Mesenchymal stem cell (in vitro differentiated cells and primary cell): ENCODE data around the gene SLC49A3.
A peak's percentile ranks its signal among the peaks of the same experiment; 100 is the strongest.

Experiments used
- DNase-seq: peaks from one replicate; pipeline ENCODE4 v3.0.0-alpha.2; 2013
- H2AFZ ChIP-seq: one replicate; pipeline ENCODE4 v1.6.1; 2013; ENCODE audit warnings: low read depth, mild to moderate bottlenecking, control low read depth, inconsistent platforms, low read length, moderate library complexity
- H2AK5ac ChIP-seq: 2 replicates; pipeline ENCODE4 v1.6.1; 2013; ENCODE audit warnings: low read length, moderate library complexity, mild to moderate bottlenecking, inconsistent platforms; ENCODE audit not compliant: severe bottlenecking
- H2BK120ac ChIP-seq: one replicate; pipeline ENCODE4 v1.6.1; 2013; ENCODE audit warnings: low read depth, mild to moderate bottlenecking, inconsistent platforms, low read length, moderate library complexity
- H2BK12ac ChIP-seq, 2 experiments: one replicate each; pipeline ENCODE4 v1.6.1; 2013; ENCODE audit warnings: inconsistent platforms in 2 of 2, low read length in 2 of 2, mild to moderate bottlenecking in 2 of 2, moderate library complexity in 2 of 2, control low read depth in 1 of 2
- H2BK15ac ChIP-seq: one replicate; pipeline ENCODE4 v1.6.1; 2013; ENCODE audit warnings: mild to moderate bottlenecking, low read depth, inconsistent platforms; ENCODE audit not compliant: poor library complexity, severe bottlenecking
- H2BK5ac ChIP-seq: 2 replicates; pipeline ENCODE4 v1.6.1; 2013; ENCODE audit warnings: low read depth, mild to moderate bottlenecking, low read length, control low read depth, inconsistent platforms; ENCODE audit not compliant: poor library complexity, severe bottlenecking
- H3K14ac ChIP-seq, 2 experiments: one replicate each; pipeline ENCODE4 v1.6.1; 2013; ENCODE audit warnings: inconsistent platforms in 2 of 2, low read length in 2 of 2, control low read depth in 1 of 2, mild to moderate bottlenecking in 1 of 2, moderate library complexity in 1 of 2
- H3K18ac ChIP-seq, 2 experiments: one replicate each; pipeline ENCODE4 v1.6.1; 2013; ENCODE audit warnings: inconsistent platforms in 2 of 2, low read length in 2 of 2, control low read depth in 1 of 2, low read depth in 1 of 2, mild to moderate bottlenecking in 1 of 2
- H3K23ac ChIP-seq, 2 experiments: one replicate each; pipeline ENCODE4 v1.6.1; 2013; ENCODE audit warnings: inconsistent platforms in 2 of 2, low read length in 2 of 2, mild to moderate bottlenecking in 2 of 2, moderate library complexity in 2 of 2, control low read depth in 1 of 2
- H3K27ac ChIP-seq: 2 replicates; pipeline ENCODE4 v1.5.1; 2013; ENCODE audit warnings: mild to moderate bottlenecking, moderate library complexity, low read length, control low read depth, inconsistent platforms; ENCODE audit not compliant: poor library complexity, severe bottlenecking
- H3K27me3 ChIP-seq, 2 experiments: 2 replicates each; pipeline versions ENCODE4 v1.6.1 to v1.7.0; 2013; ENCODE audit warnings: low read length in 2 of 2, mild to moderate bottlenecking in 2 of 2, moderate library complexity in 2 of 2, control low read depth in 1 of 2, inconsistent platforms in 1 of 2; ENCODE audit not compliant: control insufficient read depth in 1 of 2, insufficient read depth in 1 of 2
- H3K36me3 ChIP-seq, 2 experiments: 2 replicates each; pipeline versions ENCODE4 v1.6.1 to v1.7.0; 2013; ENCODE audit warnings: low read length in 2 of 2, control low read depth in 1 of 2, inconsistent platforms in 1 of 2, low read depth in 1 of 2, mild to moderate bottlenecking in 1 of 2; ENCODE audit not compliant: insufficient read depth in 2 of 2, control insufficient read depth in 1 of 2
- H3K4ac ChIP-seq, 2 experiments: one replicate each; pipeline ENCODE4 v1.6.1; 2013; ENCODE audit warnings: inconsistent platforms in 2 of 2, low read length in 2 of 2, mild to moderate bottlenecking in 2 of 2, moderate library complexity in 2 of 2, control low read depth in 1 of 2, low read depth in 1 of 2
- H3K4me1 ChIP-seq: 2 replicates; pipeline ENCODE4 v1.6.1; 2013; ENCODE audit warnings: low read depth, low read length, control low read depth; ENCODE audit not compliant: control insufficient read depth, insufficient read depth
- H3K4me2 ChIP-seq: 2 replicates; pipeline ENCODE4 v1.6.1; 2013; ENCODE audit warnings: low read length, mild to moderate bottlenecking, inconsistent platforms; ENCODE audit not compliant: poor library complexity, severe bottlenecking
- H3K4me3 ChIP-seq, 2 experiments: 2 replicates each; pipeline versions ENCODE4 v1.5.1 to v1.7.0; 2013; ENCODE audit warnings: low read length in 2 of 2, mild to moderate bottlenecking in 2 of 2, control low read depth in 1 of 2, low read depth in 1 of 2; ENCODE audit not compliant: insufficient read depth in 1 of 2
- H3K79me1 ChIP-seq: replicated peaks from 2 replicates; pipeline ENCODE4 v1.6.1; 2013; ENCODE audit warnings: mild to moderate bottlenecking, control low read depth, low read length, inconsistent platforms; ENCODE audit not compliant: poor library complexity, severe bottlenecking
- H3K9ac ChIP-seq: 2 replicates; pipeline ENCODE4 v1.7.0; 2013; ENCODE audit warnings: mild to moderate bottlenecking, low read length, moderate library complexity
- H3K9me3 ChIP-seq: 2 replicates; pipeline ENCODE4 v1.7.0; 2013; ENCODE audit warnings: mild to moderate bottlenecking, low read length; ENCODE audit not compliant: control insufficient read depth
- H4K8ac ChIP-seq: one replicate; pipeline ENCODE4 v1.6.1; 2013; ENCODE audit warnings: inconsistent platforms, mild to moderate bottlenecking, low read length, moderate library complexity
- H4K91ac ChIP-seq: one replicate; pipeline ENCODE4 v1.6.1; 2013; ENCODE audit warnings: mild to moderate bottlenecking, low read length, inconsistent platforms
- WGBS: methylation state at CpG from one replicate; pipeline ENCODE4 v1.1.7; 2013; ENCODE audit warnings: mixed read lengths; 5-methylcytosine and 5-hydroxymethylcytosine counted together

SLC49A3 gene

DNA sequence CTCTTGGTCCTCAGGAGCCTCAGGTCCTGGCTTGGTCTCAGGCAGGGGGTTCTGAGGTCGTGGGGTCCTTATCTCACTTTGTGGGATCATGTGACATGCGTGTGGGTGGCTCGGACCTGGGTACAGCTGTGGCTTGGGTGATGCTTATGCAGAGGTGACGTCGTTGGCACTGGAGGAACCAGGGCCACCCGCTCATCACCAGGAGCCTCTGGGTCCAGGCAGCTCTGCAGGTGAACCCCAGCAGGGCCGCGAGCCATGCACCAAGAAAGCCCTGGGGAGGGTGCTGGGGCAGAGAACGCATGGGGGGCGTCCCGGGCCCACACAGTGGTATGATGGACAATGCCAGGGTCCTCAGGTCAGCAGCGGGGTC, 23.6 kb downstream of the SLC49A3 start:
- WGBS, result 93% methylated on average over 12 of the region's 12 CpGs
- H2AK5ac ChIP-seq, result no peak overlapping the region
- H3K27me3 ChIP-seq, result peaks cover 0 to 51% of the 10 kb centered on the region in 2 experiments
- no peak for DNase-seq
- no peak overlapping the region for H2BK15ac ChIP-seq
- H3K23ac ChIP-seq, result no peak overlapping the region
- no peak overlapping the region for H3K4me2 ChIP-seq
- H3K27ac ChIP-seq, result no peak overlapping the region
- peaks cover 9% of the 10 kb centered on the region for H3K4me1 ChIP-seq
- no peak overlapping the region for H2AFZ ChIP-seq
- peaks cover 0 to 1% of the 10 kb centered on the region in 2 experiments for H3K36me3 ChIP-seq
- H4K8ac ChIP-seq, result no peak overlapping the region
- no peak overlapping the region for H4K91ac ChIP-seq
- H2BK5ac ChIP-seq, result no peak overlapping the region
- no peak overlapping the region for H3K9ac ChIP-seq
- H3K9me3 ChIP-seq, result no peaks in the 10 kb centered on the region
- no peak overlapping the region for H3K14ac ChIP-seq
- H3K4me3 ChIP-seq, result no peak overlapping the region
- no peak overlapping the region for H2BK12ac ChIP-seq
- no peak overlapping the region for H3K18ac ChIP-seq
- H3K79me1 ChIP-seq, result no peaks in the 10 kb centered on the region
- no peak overlapping the region for H3K4ac ChIP-seq
- no peak overlapping the region for H2BK120ac ChIP-seq

DNA sequence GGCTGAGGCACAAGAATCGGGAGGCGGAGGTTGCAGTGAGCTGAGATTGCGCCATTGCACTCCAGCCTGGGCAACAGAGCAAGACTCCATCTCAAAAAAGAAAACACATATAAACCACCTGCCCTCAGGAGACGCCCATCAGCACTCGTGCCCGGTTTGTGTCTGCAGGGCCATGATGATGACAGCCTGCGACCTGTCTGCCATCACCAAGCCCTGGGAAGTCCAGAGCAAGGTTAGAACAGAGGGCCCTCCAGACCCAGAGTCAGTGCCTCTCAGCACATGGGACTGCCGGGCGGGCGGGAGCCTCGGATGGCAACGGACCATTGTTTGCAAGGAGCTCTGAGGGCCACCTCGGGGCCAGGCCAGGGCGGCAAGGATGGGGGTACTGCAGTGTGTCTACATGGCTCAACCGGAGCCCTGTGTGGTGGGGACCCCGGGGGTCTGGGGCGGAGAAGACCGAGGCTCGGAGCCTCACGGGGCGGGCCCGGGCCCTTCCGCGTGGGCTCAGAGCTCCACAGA, 24.2 kb downstream of the SLC49A3 start:
- Histone ChIP-seq H3K27me3 (peaks cover 0 to 51% of the 10 kb centered on the region in 2 experiments), H4K91ac (no peak overlapping the region), H2AFZ (no peak overlapping the region), H3K23ac (no peak overlapping the region), H3K14ac (no peak overlapping the region), H2BK15ac (no peak overlapping the region), H3K9me3 (no peaks in the 10 kb centered on the region), H2AK5ac (no peak overlapping the region), H3K4me2 (no peak overlapping the region), H2BK12ac (no peak overlapping the region), H3K4me1 (peaks cover 9% of the 10 kb centered on the region), H4K8ac (no peak overlapping the region), H2BK120ac (no peak overlapping the region), H3K36me3 (no peaks in the 10 kb centered on the region), H2BK5ac (no peak overlapping the region), H3K18ac (no peak overlapping the region), H3K79me1 (no peaks in the 10 kb centered on the region), H3K4me3 (no peak overlapping the region), H3K4ac (no peak overlapping the region), H3K27ac (no peak overlapping the region), H3K9ac (no peak overlapping the region)
- no peak for DNase-seq
- WGBS, result 98% methylated on average over 24 of the region's 24 CpGs

DNA sequence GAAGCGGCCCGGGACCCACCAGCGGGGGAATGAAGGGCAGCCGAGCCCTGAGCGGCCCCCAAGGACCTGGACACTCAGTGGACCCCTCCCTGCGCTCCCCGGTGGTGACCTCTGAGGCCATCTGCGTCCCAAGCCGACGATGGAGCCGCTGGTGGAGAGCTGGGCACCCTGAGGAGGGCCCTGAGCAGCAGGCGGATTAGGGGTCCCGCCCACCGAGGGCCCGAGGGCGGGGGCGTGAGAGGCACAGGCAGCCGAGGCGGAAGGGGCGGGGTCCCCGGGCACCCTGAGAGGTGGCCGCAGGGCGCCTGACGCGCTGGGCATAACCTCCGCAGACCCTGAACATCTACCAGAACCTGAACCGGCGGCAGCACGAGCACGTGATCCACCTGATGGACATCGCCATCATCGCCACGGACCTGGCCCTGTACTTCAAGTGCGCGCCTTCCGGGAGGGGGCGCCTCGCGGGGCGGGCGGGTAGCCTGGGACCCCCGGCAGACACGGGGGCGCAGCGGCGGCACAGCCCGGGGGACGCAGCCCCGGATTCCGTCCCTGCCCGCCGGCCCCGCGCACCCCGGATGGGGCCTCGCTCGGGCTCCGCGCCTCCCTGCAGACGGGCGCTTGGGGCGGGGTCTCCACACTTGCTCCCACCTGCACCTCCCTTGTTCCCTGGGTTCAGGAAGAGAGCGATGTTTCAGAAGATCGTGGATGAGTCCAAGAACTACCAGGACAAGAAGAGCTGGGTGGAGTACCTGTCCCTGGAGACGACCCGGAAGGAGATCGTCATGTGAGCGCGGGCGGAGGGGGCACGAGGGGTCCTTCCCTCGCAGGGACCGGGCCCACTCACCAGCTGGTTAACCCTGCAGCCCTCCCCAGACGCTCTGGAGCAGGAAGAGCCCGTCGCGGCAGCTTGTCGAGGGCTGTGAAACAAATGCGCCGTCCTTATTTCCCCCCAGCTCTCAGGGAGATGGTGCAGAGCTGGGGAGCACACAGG, 25.2 kb downstream of the SLC49A3 start:
- Histone ChIP-seq H2AK5ac (no peak overlapping the region), H3K4me3 (peak overlapping the region in 1 of 2 experiments; percentile 52), H3K4me1 (peaks cover 9% of the 10 kb centered on the region), H2BK12ac (peak overlapping the region in 1 of 2 experiments; percentile 42), H3K27ac (no peak overlapping the region), H3K4me2 (peak overlapping the region; percentile 51), H2BK5ac (no peak overlapping the region), H3K9ac (no peak overlapping the region), H4K8ac (peak overlapping the region; percentile 91), H2BK15ac (peak overlapping the region; percentile 44), H3K9me3 (no peaks in the 10 kb centered on the region), H3K36me3 (no peaks in the 10 kb centered on the region), H2AFZ (peak overlapping the region; percentile 69), H3K18ac (peak overlapping the region in 1 of 2 experiments; percentile 37), H3K79me1 (no peaks in the 10 kb centered on the region), H3K27me3 (peaks cover 0 to 51% of the 10 kb centered on the region in 2 experiments), H3K14ac (no peak overlapping the region), H3K4ac (peak overlapping the region; percentile 37 to 54), H2BK120ac (no peak overlapping the region), H4K91ac (peak overlapping the region; percentile 52), H3K23ac (no peak overlapping the region)
- no peak for DNase-seq
- 26% methylated on average over 55 of the region's 80 CpGs for WGBS

DNA sequence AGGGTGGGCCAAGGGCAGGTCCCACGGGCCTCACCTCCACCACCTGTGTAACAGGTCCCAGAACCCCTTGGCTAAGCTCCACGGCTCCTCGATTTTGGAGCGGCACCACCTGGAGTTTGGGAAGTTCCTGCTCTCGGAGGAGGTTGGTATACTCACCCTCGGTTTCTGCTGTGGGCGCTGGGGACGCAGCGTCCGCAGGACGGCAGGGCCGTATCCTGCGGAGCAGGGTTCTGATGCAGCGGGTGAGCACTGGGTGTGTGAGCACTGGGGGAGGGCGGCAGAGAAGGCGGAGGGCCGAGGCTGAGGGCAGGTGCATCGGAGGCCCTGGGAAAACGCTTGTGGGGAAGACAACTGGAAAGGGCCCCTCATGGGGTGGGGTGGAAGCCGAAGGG, 25.9 kb downstream of the SLC49A3 start:
- peak overlapping the region in 1 of 2 experiments; percentile 52 for H3K4me3 ChIP-seq
- WGBS, result 83% methylated on average over 20 of the region's 20 CpGs
- H2AK5ac ChIP-seq, result no peak overlapping the region
- no peak overlapping the region for H2BK5ac ChIP-seq
- peak overlapping the region in 1 of 2 experiments; percentile 54 for H3K4ac ChIP-seq
- H3K36me3 ChIP-seq, result no peaks in the 10 kb centered on the region
- H2BK12ac ChIP-seq, result no peak overlapping the region
- peaks cover 0 to 51% of the 10 kb centered on the region in 2 experiments for H3K27me3 ChIP-seq
- H3K9ac ChIP-seq, result no peak overlapping the region
- H3K14ac ChIP-seq, result no peak overlapping the region
- peak overlapping the region; percentile 39 for H2BK15ac ChIP-seq
- peak overlapping the region; percentile 47 for H4K91ac ChIP-seq
- H3K27ac ChIP-seq, result no peak overlapping the region
- H3K23ac ChIP-seq, result no peak overlapping the region
- no peak for DNase-seq
- peak overlapping the region; percentile 51 for H3K4me2 ChIP-seq
- no peaks in the 10 kb centered on the region for H3K9me3 ChIP-seq
- no peak overlapping the region for H2AFZ ChIP-seq
- H3K79me1 ChIP-seq, result no peaks in the 10 kb centered on the region
- H3K4me1 ChIP-seq, result peaks cover 10% of the 10 kb centered on the region
- no peak overlapping the region for H3K18ac ChIP-seq
- H2BK120ac ChIP-seq, result no peak overlapping the region
- H4K8ac ChIP-seq, result peak overlapping the region; percentile 30
